H1 (cell line): ENCODE data around the gene ARID3B. TPM values are rescaled to one million over a fixed set of nuclear protein-coding genes. Genes with fewer than 3 reads are reported as not detected.

Experiments used
- CTCF ChIA-PET: fragments of 300-600 bp; sonication (Branson Sonifier 250); formaldehyde crosslinking; loops from one replicate; lab custom pipeline; 2021; ENCODE audit not compliant: partially characterized antibody; lab: Charles Lee
- POLR2A ChIA-PET: fragments of 300-600 bp; sonication (Branson Sonifier 250); formaldehyde crosslinking; loops from one replicate; lab custom pipeline; 2021; ENCODE audit warnings: inconsistent platforms; ENCODE audit not compliant: partially characterized antibody; lab: Charles Lee
- DNase-seq, 2 experiments: peaks; one replicate each; pipeline versions ENCODE4 v3.0.0 to v3.0.0-alpha.2; 2010 to 2022; ENCODE audit warnings: low spot score in 2 of 2, low read depth in 1 of 2, mixed read lengths in 1 of 2
- FAIRE-seq: peaks from 2 replicates; lab custom pipeline; 2011; peaks lifted over from hg19 to GRCh38; lab: Jason Lieb, UNC
- H2AFZ ChIP-seq: 2 replicates; pipeline ENCODE4 v1.8.1; 2012; ENCODE audit warnings: low read length, inconsistent platforms
- H2AK5ac ChIP-seq: 2 replicates; pipeline ENCODE4 v1.6.1; 2013; ENCODE audit warnings: low read depth, low read length
- H2BK120ac ChIP-seq: replicated peaks from 2 replicates; pipeline ENCODE3; 2013; ENCODE audit warnings: low read depth, low read length, inconsistent platforms
- H2BK12ac ChIP-seq: 2 replicates; pipeline ENCODE4 v1.6.1; 2013; ENCODE audit warnings: low read depth, low read length
- H2BK15ac ChIP-seq: 2 replicates; pipeline ENCODE4 v1.6.1; 2013; ENCODE audit warnings: low read length
- H2BK20ac ChIP-seq: 2 replicates; pipeline ENCODE4 v1.6.1; 2013; ENCODE audit warnings: low read length
- H2BK5ac ChIP-seq: 2 replicates; pipeline ENCODE4 v1.6.1; 2013; ENCODE audit warnings: low read depth, low read length
- H3K14ac ChIP-seq: 2 replicates; pipeline ENCODE4 v1.6.1; 2013; ENCODE audit warnings: inconsistent platforms; ENCODE audit not compliant: insufficient read length
- H3K18ac ChIP-seq: 2 replicates; pipeline ENCODE4 v1.6.1; 2013; ENCODE audit warnings: low read length; ENCODE audit errors: extremely low read depth
- H3K23ac ChIP-seq: 2 replicates; pipeline ENCODE4 v1.6.1; 2013; ENCODE audit warnings: inconsistent platforms; ENCODE audit not compliant: insufficient read length
- H3K23me2 ChIP-seq: 2 replicates; pipeline ENCODE4 v1.6.1; 2013; ENCODE audit warnings: low read depth, low read length
- H3K27ac ChIP-seq: 2 replicates; pipeline ENCODE4 v1.6.1; 2011; ENCODE audit warnings: low read depth, low read length, inconsistent platforms
- H3K27me3 ChIP-seq, 4 experiments: replicated peaks in 1 of 4; 1 replicate in 1 of 4; 2 replicates in 3 of 4; pipeline versions ENCODE4 v1.6.1 to v1.8.1; 2011 to 2013; ENCODE audit warnings: low read length in 3 of 4, mild to moderate bottlenecking in 3 of 4, inconsistent platforms in 2 of 4, mixed read lengths in 2 of 4, moderate library complexity in 1 of 4; ENCODE audit not compliant: control insufficient read depth in 3 of 4, insufficient read depth in 3 of 4; ENCODE audit errors: extremely low read depth in 1 of 4
- H3K36me3 ChIP-seq, 4 experiments: 2 replicates each; pipeline versions ENCODE4 v1.6.1 to v1.8.1; 2011 to 2013; ENCODE audit warnings: mild to moderate bottlenecking in 4 of 4, low read length in 3 of 4, moderate library complexity in 2 of 4, control low read depth in 1 of 4, inconsistent platforms in 1 of 4; ENCODE audit not compliant: insufficient read depth in 4 of 4, control insufficient read depth in 2 of 4
- H3K4ac ChIP-seq: replicated peaks from 2 replicates; pipeline ENCODE3; 2013; ENCODE audit warnings: low read length, low read depth, mixed read lengths, inconsistent platforms; ENCODE audit not compliant: insufficient read length
- H3K4me1 ChIP-seq, 4 experiments: replicated peaks in 1 of 4; 1 replicate in 1 of 4; 2 replicates in 3 of 4; pipeline versions ENCODE4 v1.6.1 to v1.8.1; 2011 to 2013; ENCODE audit warnings: low read length in 3 of 4, inconsistent platforms in 2 of 4, mixed read lengths in 1 of 4; ENCODE audit not compliant: insufficient read depth in 4 of 4, control insufficient read depth in 3 of 4
- H3K4me2 ChIP-seq, 2 experiments: 2 replicates each; pipeline versions ENCODE4 v1.6.1 to v1.8.1; 2011 to 2013; ENCODE audit warnings: low read depth in 2 of 2, low read length in 2 of 2, control low read depth in 1 of 2, inconsistent platforms in 1 of 2, mild to moderate bottlenecking in 1 of 2; ENCODE audit not compliant: insufficient read depth in 1 of 2
- H3K4me3 ChIP-seq, 4 experiments: fragments of 200-600, 300-600 bp in 1 of 4; sonication (generic), shearing (Covaris generic), sonication (Bioruptor Twin) in 1 of 4; 2 replicates each; pipeline versions ENCODE4 v1.5.1 to v1.8.1; 2011 to 2016; ENCODE audit warnings: low read length in 4 of 4, low read depth in 3 of 4, control low read depth in 2 of 4, inconsistent platforms in 2 of 4, mild to moderate bottlenecking in 2 of 4, mixed read lengths in 1 of 4, moderate library complexity in 1 of 4; ENCODE audit not compliant: insufficient read depth in 2 of 4; ENCODE audit errors: extremely low read depth in 1 of 4
- H3K56ac ChIP-seq: replicated peaks from 2 replicates; pipeline ENCODE3; 2013; ENCODE audit warnings: low read depth, mild to moderate bottlenecking, mixed read lengths, low read length, inconsistent platforms; ENCODE audit not compliant: insufficient read length
- H3K79me1 ChIP-seq: 2 replicates; pipeline ENCODE4 v1.6.1; 2013; ENCODE audit warnings: low read depth, low read length, control low read depth
- H3K79me2 ChIP-seq, 2 experiments: 2 replicates each; pipeline versions ENCODE4 v1.6.1 to v1.8.1; 2012 to 2013; ENCODE audit warnings: low read length in 2 of 2, mild to moderate bottlenecking in 2 of 2, inconsistent platforms in 1 of 2; ENCODE audit not compliant: insufficient read depth in 2 of 2, control insufficient read depth in 1 of 2
- H3K9ac ChIP-seq, 4 experiments: replicated peaks in 1 of 4; 1 replicate in 1 of 4; 2 replicates in 3 of 4; pipeline versions ENCODE4 v1.6.1 to v1.8.1; 2011 to 2013; ENCODE audit warnings: low read depth in 3 of 4, low read length in 3 of 4, control low read depth in 2 of 4, mild to moderate bottlenecking in 2 of 4, moderate library complexity in 2 of 4, inconsistent platforms in 1 of 4; ENCODE audit errors: extremely low read depth in 1 of 4
- H3K9me3 ChIP-seq, 2 experiments: 2 replicates each; pipeline versions ENCODE4 v1.6.1 to v1.8.1; 2012 to 2013; ENCODE audit warnings: mild to moderate bottlenecking in 2 of 2, moderate library complexity in 2 of 2, control low read depth in 1 of 2, inconsistent platforms in 1 of 2, low read depth in 1 of 2, low read length in 1 of 2, mixed read lengths in 1 of 2; ENCODE audit not compliant: insufficient read depth in 2 of 2
- H4K20me1 ChIP-seq, 2 experiments: replicated peaks in 1 of 2; 2 replicates each; pipeline versions ENCODE3 to v1.8.1; 2011 to 2013; ENCODE audit warnings: inconsistent platforms in 2 of 2, low read length in 2 of 2, mild to moderate bottlenecking in 1 of 2; ENCODE audit not compliant: insufficient read depth in 2 of 2, control insufficient read depth in 1 of 2
- H4K5ac ChIP-seq: 2 replicates; pipeline ENCODE4 v1.6.1; 2013; ENCODE audit warnings: low read length, low read depth, mixed read lengths, inconsistent platforms; ENCODE audit not compliant: insufficient read length
- H4K8ac ChIP-seq: 2 replicates; pipeline ENCODE4 v1.8.0; 2013; ENCODE audit warnings: mild to moderate bottlenecking, moderate library complexity, low read length, inconsistent platforms; ENCODE audit not compliant: insufficient read depth; ENCODE audit errors: extremely low read depth
- H4K91ac ChIP-seq: replicated peaks from 2 replicates; pipeline ENCODE3; 2013; ENCODE audit warnings: low read length, mixed read lengths, inconsistent platforms; ENCODE audit not compliant: insufficient read length
- BACH1 ChIP-seq: IDR thresholded peaks from 2 replicates; pipeline ENCODE4 v1.6.1; 2012; ENCODE audit warnings: low read length, improper control_type of control experiment
- CBX8 ChIP-seq: fragments of 300-800, 300-1000 bp; sonication (generic); IDR thresholded peaks from 2 replicates; pipeline ENCODE4 v1.7.1; 2016; ENCODE audit warnings: low read depth, low read length, borderline replicate concordance
- CEBPB ChIP-seq: IDR thresholded peaks from 2 replicates; pipeline ENCODE4 v1.6.1; 2012; ENCODE audit warnings: low read depth, low read length
- CHD2 ChIP-seq: IDR thresholded peaks from 2 replicates; pipeline ENCODE4 v1.6.1; 2012; ENCODE audit warnings: low read length, improper control_type of control experiment
- CTBP2 ChIP-seq: IDR thresholded peaks from 2 replicates; pipeline ENCODE4 v1.7.0; 2011; ENCODE audit warnings: borderline replicate concordance, mild to moderate bottlenecking, moderate library complexity, mixed read lengths, low read length; ENCODE audit not compliant: insufficient read depth, insufficient read length
- E2F6 ChIP-seq: IDR thresholded peaks from 2 replicates; pipeline ENCODE4 v1.6.1; 2012; ENCODE audit warnings: inconsistent platforms
- GTF2F1 ChIP-seq: IDR thresholded peaks from 2 replicates; pipeline ENCODE4 v1.6.1; 2012; ENCODE audit warnings: low read depth, low read length, improper control_type of control experiment, borderline replicate concordance
- KDM5A ChIP-seq: fragments of 200-600 bp; IDR thresholded peaks from 2 replicates; pipeline ENCODE4 v1.7.1; 2012; ENCODE audit warnings: mild to moderate bottlenecking, low read length, inconsistent platforms, mixed read lengths
- NRF1 ChIP-seq: IDR thresholded peaks from 2 replicates; pipeline ENCODE4 v1.6.1; 2011; ENCODE audit warnings: mild to moderate bottlenecking, low read depth, low read length, improper control_type of control experiment
- RAD21 ChIP-seq, 2 experiments: IDR thresholded peaks in 1 of 2; conservative IDR thresholded peaks in 1 of 2; 2 replicates each; pipeline ENCODE4 v1.6.1; 2011; ENCODE audit warnings: low read depth in 2 of 2, low read length in 2 of 2, improper control_type of control experiment in 1 of 2, inconsistent platforms in 1 of 2, mild to moderate bottlenecking in 1 of 2, moderate library complexity in 1 of 2
- SIN3A ChIP-seq, 2 experiments: IDR thresholded peaks in 1 of 2; conservative IDR thresholded peaks in 1 of 2; 2 replicates each; pipeline ENCODE4 v1.6.1; 2011 to 2012; ENCODE audit warnings: low read length in 2 of 2, improper control_type of control experiment in 1 of 2, low read depth in 1 of 2, mild to moderate bottlenecking in 1 of 2
- SP2 ChIP-seq: IDR thresholded peaks from 2 replicates; pipeline ENCODE4 v1.6.1; 2012; ENCODE audit warnings: mild to moderate bottlenecking, low read length, inconsistent platforms
- SUZ12 ChIP-seq: fragments of 200-600 bp; sonication (generic); IDR thresholded peaks from 2 replicates; pipeline ENCODE4 v1.6.1; 2012; ENCODE audit warnings: mild to moderate bottlenecking, inconsistent platforms, low read length, moderate library complexity, mixed read lengths
- YY1 ChIP-seq: IDR thresholded peaks from 2 replicates; pipeline ENCODE4 v1.6.1; 2011; ENCODE audit warnings: low read depth, mild to moderate bottlenecking, low read length
- ZNF274 ChIP-seq: IDR thresholded peaks from 2 replicates; pipeline ENCODE4 v1.7.0; 2012; ENCODE audit warnings: low read length, borderline replicate concordance; ENCODE audit errors: extremely low read depth
- WGBS, 2 experiments: shearing (Covaris generic) in 1 of 2; methylation state at CpG; one replicate each; pipeline versions ENCODE4 v1.1.6 to v1.1.7; 2013 to 2015; ENCODE audit warnings: low lambda C conversion rate in 2 of 2, mixed read lengths in 2 of 2, inconsistent platforms in 1 of 2, low coverage in 1 of 2, missing lambda C conversion rate in 1 of 2; ENCODE audit not compliant: insufficient replicate concordance in 2 of 2, insufficient coverage in 1 of 2, insufficient read length in 1 of 2; ENCODE audit errors: extremely low coverage in 1 of 2, missing lambda C conversion rate in 1 of 2; 5-methylcytosine and 5-hydroxymethylcytosine counted together
- polyA plus RNA-seq, 7 experiments: library from polyadenylated mRNA; depleted of rRNA in 3 of 7; stranded (reverse) in 5 of 7; unstranded in 2 of 7; fragments of >200 nt in 5 of 7; fragments of 200-250 nt in 2 of 7; gene quantifications; 1 replicate in 5 of 7; 2 replicates in 1 of 7; 4 replicates in 1 of 7; pipeline versions ENCODE4 v1.2.1 to v1.2.3, GENCODE V29; 2011 to 2013; ENCODE audit warnings: missing spikeins in 2 of 7, mixed read lengths in 2 of 7
- total RNA-seq: library from RNA; stranded (reverse); fragmentation: NEBNext Ultra II Directional; extraction: Animal tissue kit (Norgen Biotek cat#: 25700); gene quantifications from 2 replicates; pipeline ENCODE4 v1.2.1, GENCODE V29; 2021

The ARID3B gene
- total and polyA plus RNA-seq, 2 of the 8 experiments (the other 6 are each of a cell fraction or from before 2014, with no cell fraction given): 81.0 to 115 TPM

DNA sequence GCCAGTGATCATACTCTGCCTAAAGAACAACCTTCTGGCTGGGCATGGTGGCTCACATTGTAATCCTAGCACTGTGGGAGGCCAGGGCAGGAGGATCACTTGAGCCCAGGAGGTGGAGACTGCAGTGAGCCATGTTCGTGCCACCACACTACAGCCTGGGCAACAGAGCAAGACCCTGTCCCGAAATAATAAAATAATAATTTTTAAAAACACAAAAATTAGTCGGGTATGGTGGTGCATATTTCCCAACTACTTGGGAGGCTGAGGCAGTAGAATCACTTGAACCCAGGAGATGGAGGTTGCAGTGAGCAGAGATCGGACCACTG, 34.5 kb upstream of the ARID3B start:
- H3K9me3 ChIP-seq: no peaks in the 10 kb centered on the region
- H3K14ac ChIP-seq: no peak overlapping the region
- H2BK12ac ChIP-seq: no peak overlapping the region
- H3K23ac ChIP-seq: no peak overlapping the region
- no peak overlapping the region for H3K4me2 ChIP-seq
- H2BK15ac ChIP-seq: no peak overlapping the region
- H3K4ac ChIP-seq: no peak overlapping the region
- no peak overlapping the region for H2AK5ac ChIP-seq
- H4K20me1 ChIP-seq: no peaks in the 10 kb centered on the region
- no peak for FAIRE-seq
- no peak overlapping the region for H2BK5ac ChIP-seq
- no peak overlapping the region for H3K56ac ChIP-seq
- no peak overlapping the region for H2BK20ac ChIP-seq
- no peak overlapping the region for H3K27ac ChIP-seq
- H3K23me2 ChIP-seq: no peaks in the 10 kb centered on the region
- no peak overlapping the region for H3K9ac ChIP-seq
- H3K18ac ChIP-seq: no peak overlapping the region
- no peaks in the 10 kb centered on the region for H3K27me3 ChIP-seq
- no peaks in the 10 kb centered on the region for H3K4me1 ChIP-seq
- no peaks in the 10 kb centered on the region for H3K79me2 ChIP-seq
- H4K91ac ChIP-seq: no peak overlapping the region
- H3K4me3 ChIP-seq: no peak overlapping the region
- 88% methylated on average over 4 of the region's 4 CpGs; no CpG with 5 or more reads in 1 of the 2 experiments for WGBS, 2 experiments
- H2AFZ ChIP-seq: no peak overlapping the region
- POLR2A ChIA-PET: interaction anchor here (1.1 to 1.4 kb wide), 2 partner anchors 17 to 34 kb away, joined by 3 to 4 read pairs; partner anchors contain the start of gene ARID3B
- no peak overlapping the region for H4K5ac ChIP-seq
- no peaks in the 10 kb centered on the region for H3K36me3 ChIP-seq
- no peak for DNase-seq
- CTCF ChIA-PET: no interaction called here
- no peaks in the 10 kb centered on the region for H3K79me1 ChIP-seq
- no peak overlapping the region for H2BK120ac ChIP-seq
- no peak overlapping the region for H4K8ac ChIP-seq
- TF ChIP-seq BACH1 (no peak), GTF2F1 (no peak), CBX8 (no peak), NRF1 (no peak), RAD21 (IDR thresholded peaks at IDR 0.05 in 1 of 2, conservative IDR thresholded peaks at IDR 0.05 in 1 of 2; ENCODE audit: low read depth in 2 of 2, low read length in 2 of 2) (no peak), CHD2 (no peak), SIN3A (conservative IDR thresholded peaks at IDR 0.05 in 1 of 2, IDR thresholded peaks at IDR 0.05 in 1 of 2; ENCODE audit: low read depth in 1 of 2, low read length in 2 of 2) (no peak), YY1 (no peak), ZNF274 (no peak), CEBPB (no peak), E2F6 (no peak), SP2 (no peak), SUZ12 (no peak), CTBP2 (no peak), KDM5A (no peak)
